Skeletal muscle satellite cell (primary cell): ENCODE measurements around the gene C15orf39.

ENCODE experiments used
- H3K27me3 ChIP-seq: 2 replicates; pipeline ENCODE4 v1.7.0; 2013; ENCODE audit warnings: low read length; ENCODE audit not compliant: control insufficient read depth, insufficient read depth
- H3K36me3 ChIP-seq: 2 replicates; pipeline ENCODE4 v1.7.0; 2013; ENCODE audit warnings: mild to moderate bottlenecking, control low read depth, low read length; ENCODE audit not compliant: insufficient read depth
- H3K4me1 ChIP-seq: 2 replicates; pipeline ENCODE4 v1.7.0; 2013; ENCODE audit warnings: low read length; ENCODE audit not compliant: control insufficient read depth, insufficient read depth
- H3K4me2 ChIP-seq: 2 replicates; pipeline ENCODE4 v1.7.0; 2013; ENCODE audit warnings: mild to moderate bottlenecking, low read length
- H3K4me3 ChIP-seq: 2 replicates; pipeline ENCODE4 v1.7.0; 2013; ENCODE audit warnings: low read length
- H3K9ac ChIP-seq: 2 replicates; pipeline ENCODE4 v1.7.0; 2013; ENCODE audit warnings: mild to moderate bottlenecking, low read depth, low read length, moderate library complexity
- H3K9me3 ChIP-seq: replicated peaks from 2 replicates; pipeline ENCODE4 v1.7.0; 2013; ENCODE audit warnings: mild to moderate bottlenecking, control low read depth, low read length

C15orf39 gene

DNA sequence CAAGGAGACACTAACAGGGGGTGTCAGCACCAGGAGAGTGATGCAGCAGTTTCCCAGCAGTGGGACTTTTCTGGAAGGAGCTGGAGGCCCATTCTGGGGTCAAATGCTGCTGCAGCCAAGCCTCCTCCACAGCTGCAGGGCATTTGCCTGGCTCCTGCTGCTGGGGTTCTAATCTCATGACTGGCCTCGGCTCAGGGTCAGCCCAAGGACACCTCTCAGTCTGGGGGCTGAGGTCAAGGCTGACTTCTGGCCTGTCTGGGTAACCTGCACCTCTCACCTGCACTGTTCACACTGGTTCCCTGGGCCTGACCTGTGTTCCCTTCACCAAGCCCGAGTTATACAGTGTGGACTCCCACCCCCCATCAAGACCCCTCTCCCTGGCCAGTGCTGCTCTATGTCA, 10.4 kb upstream of the C15orf39 start:
- H3K9ac ChIP-seq = no peak overlapping the region
- H3K4me1 ChIP-seq = peaks cover 4% of the 10 kb centered on the region
- H3K9me3 ChIP-seq = no peaks in the 10 kb centered on the region
- H3K4me3 ChIP-seq = no peak overlapping the region
- H3K4me2 ChIP-seq = no peak overlapping the region
- H3K27me3 ChIP-seq = peaks cover 22% of the 10 kb centered on the region
- no peaks in the 10 kb centered on the region for H3K36me3 ChIP-seq

GRCh38 chr15:75192307-75192706, 9.4 kb upstream of the C15orf39 start:
- Histone ChIP-seq H3K9me3 (no peaks in the 10 kb centered on the region), H3K4me1 (peaks cover 4% of the 10 kb centered on the region), H3K4me2 (no peak overlapping the region), H3K9ac (no peak overlapping the region), H3K4me3 (no peak overlapping the region), H3K27me3 (peaks cover 22% of the 10 kb centered on the region), H3K36me3 (no peaks in the 10 kb centered on the region)

DNA sequence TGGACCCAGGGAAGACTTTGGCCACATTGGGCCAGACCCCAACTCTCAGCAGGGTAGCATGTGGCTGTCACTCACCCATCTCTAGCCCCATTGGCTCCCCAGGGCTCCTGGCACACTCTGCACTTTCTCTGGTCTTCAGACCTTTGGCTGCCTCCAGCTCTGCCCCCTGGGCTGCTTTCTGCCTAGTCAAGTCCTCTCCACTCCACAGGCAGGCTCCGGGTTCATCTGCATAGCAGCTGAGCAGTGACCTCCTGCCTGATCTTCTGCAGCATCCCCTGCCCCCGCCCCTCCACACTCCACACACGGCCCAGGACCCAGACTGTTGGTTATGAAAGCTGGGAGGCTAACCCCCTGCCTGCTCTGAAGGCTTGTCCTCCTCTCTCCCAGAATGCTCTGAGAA, 8.4 kb upstream of the C15orf39 start:
- Histone ChIP-seq H3K36me3 (no peaks in the 10 kb centered on the region), H3K27me3 (peaks cover 22% of the 10 kb centered on the region), H3K4me1 (peaks cover 4% of the 10 kb centered on the region)

DNA sequence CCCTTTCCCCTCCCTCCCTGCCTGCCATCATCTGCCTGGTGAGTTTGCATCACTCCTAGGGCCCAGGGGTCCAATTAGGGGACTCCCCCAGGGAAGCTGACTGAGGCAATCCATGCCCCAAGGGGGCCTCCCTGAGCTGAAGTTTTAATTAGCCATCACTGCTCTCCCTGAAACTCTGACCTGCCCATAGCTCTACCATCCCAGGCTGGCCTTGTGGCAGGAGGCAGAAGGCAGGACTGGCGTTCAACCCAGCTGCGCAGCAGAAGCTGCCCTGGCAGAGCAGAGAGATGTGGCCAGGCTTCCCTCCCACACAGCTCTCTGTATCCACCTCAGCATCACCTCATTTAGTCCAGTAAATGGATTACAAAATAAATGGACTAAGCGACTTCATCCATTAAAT, 7.7 kb upstream of the C15orf39 start:
- Histone ChIP-seq H3K4me2 (no peak overlapping the region), H3K36me3 (no peaks in the 10 kb centered on the region), H3K4me3 (no peak overlapping the region), H3K27me3 (peaks cover 22% of the 10 kb centered on the region), H3K9me3 (no peaks in the 10 kb centered on the region), H3K9ac (no peak overlapping the region), H3K4me1 (peaks cover 4% of the 10 kb centered on the region)

More for the DNA sequence above, 8.4 kb upstream of the C15orf39 start:
- no peak overlapping the region for H3K4me3 ChIP-seq
- no peak overlapping the region for H3K4me2 ChIP-seq
- H3K9me3 ChIP-seq = no peaks in the 10 kb centered on the region
- H3K9ac ChIP-seq = no peak overlapping the region

DNA sequence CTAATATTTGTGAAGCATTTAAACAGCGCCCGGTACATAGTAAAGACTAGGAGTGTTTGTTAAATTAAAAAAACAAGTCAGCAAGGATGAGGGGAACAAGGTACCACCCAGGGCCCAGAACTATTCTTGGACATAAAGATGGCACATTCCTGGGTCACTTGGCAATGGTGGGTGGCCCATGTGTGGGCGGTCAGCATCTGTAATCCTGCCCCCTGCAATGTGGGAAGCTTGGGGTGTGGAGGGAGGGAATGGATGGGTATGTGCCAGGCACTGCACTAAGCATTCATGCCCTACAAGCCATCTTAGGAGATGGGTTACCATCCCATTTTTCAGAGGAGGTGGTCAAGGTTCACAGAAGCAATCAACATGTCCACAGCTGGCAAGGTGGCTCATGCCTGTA, 7.3 kb upstream of the C15orf39 start:
- Histone ChIP-seq H3K36me3 (no peaks in the 10 kb centered on the region), H3K27me3 (peaks cover 26% of the 10 kb centered on the region), H3K4me1 (peaks cover 4% of the 10 kb centered on the region), H3K4me2 (no peak overlapping the region), H3K9ac (no peak overlapping the region), H3K9me3 (no peaks in the 10 kb centered on the region), H3K4me3 (no peak overlapping the region)

- H3K9ac ChIP-seq = no peak overlapping the region
- no peaks in the 10 kb centered on the region for H3K9me3 ChIP-seq
- no peak overlapping the region for H3K4me3 ChIP-seq
- H3K27me3 ChIP-seq = peaks cover 32% of the 10 kb centered on the region
- no peak overlapping the region for H3K4me2 ChIP-seq
- peaks cover 4% of the 10 kb centered on the region for H3K4me1 ChIP-seq
- H3K36me3 ChIP-seq = no peaks in the 10 kb centered on the region
These were observed 6.4 kb upstream of the C15orf39 start for GRCh38 chr15:75195122-75195765.

DNA sequence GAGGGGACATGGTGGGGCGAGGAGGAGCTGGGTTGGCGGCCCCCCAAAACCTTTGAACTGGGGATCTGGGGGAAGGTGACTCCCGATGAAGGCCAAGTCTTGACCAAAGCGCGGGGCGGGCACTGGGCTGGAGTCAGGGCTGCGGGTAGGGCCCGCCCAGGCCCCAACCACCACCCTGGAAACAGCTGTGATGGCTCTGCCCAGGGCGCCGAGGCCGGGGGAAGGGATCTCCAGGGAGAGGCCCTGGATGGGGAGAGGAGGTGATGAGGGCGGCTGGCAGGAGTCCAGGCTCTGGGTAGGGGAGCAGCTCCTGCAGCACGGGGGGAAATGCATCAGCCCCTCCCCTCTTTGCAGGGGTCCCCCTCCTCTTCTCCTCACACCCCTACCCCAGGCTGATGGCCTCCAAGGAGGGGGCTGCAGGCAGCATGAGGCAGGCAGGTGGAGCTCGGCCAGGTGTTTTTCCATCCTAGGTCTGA, 5.9 kb upstream of the C15orf39 start:
- Histone ChIP-seq H3K9me3 (no peaks in the 10 kb centered on the region), H3K36me3 (no peaks in the 10 kb centered on the region), H3K4me1 (peaks cover 5% of the 10 kb centered on the region), H3K9ac (no peak overlapping the region), H3K4me2 (no peak overlapping the region), H3K27me3 (peaks cover 35% of the 10 kb centered on the region), H3K4me3 (no peak overlapping the region)

DNA sequence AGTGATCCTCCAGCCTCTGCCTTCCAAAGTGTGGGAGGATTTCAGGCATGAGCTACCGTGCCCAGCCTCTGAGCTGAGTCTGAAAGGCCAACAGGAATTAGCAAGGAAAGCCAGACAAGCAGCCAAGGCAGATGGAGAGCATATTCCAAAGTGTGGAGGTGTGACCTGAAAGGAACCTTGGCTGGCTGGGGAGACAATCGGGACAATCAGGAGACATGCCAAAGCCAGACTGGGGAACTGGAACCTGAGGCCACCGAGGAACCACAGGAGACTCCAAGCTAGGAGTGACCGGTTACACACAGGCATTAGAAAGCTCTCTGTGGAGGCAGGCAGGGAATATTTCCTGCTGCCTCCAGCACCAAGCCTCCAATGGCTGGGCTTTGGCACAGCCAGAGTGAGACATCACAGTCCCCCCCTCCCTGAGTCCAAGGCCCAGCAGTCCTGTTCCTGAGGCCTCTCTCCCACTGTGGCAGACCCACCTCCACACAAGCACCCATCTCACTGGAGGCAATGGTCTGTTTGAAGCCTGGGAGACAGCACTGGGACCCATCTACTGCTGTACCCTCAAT, 4.5 kb upstream of the C15orf39 start:
- Histone ChIP-seq H3K27me3 (peaks cover 35% of the 10 kb centered on the region), H3K4me2 (no peak overlapping the region), H3K9ac (no peak overlapping the region), H3K36me3 (no peaks in the 10 kb centered on the region), H3K4me3 (no peak overlapping the region), H3K4me1 (peaks cover 13% of the 10 kb centered on the region), H3K9me3 (no peaks in the 10 kb centered on the region)

- Histone ChIP-seq H3K27me3 (peaks cover 26% of the 10 kb centered on the region), H3K4me1 (peaks cover 21% of the 10 kb centered on the region), H3K4me3 (no peak overlapping the region), H3K36me3 (no peaks in the 10 kb centered on the region), H3K9ac (no peak overlapping the region), H3K9me3 (no peaks in the 10 kb centered on the region), H3K4me2 (no peak overlapping the region)
These were observed 2.9 kb upstream of the C15orf39 start for GRCh38 chr15:75198560-75199356.

DNA sequence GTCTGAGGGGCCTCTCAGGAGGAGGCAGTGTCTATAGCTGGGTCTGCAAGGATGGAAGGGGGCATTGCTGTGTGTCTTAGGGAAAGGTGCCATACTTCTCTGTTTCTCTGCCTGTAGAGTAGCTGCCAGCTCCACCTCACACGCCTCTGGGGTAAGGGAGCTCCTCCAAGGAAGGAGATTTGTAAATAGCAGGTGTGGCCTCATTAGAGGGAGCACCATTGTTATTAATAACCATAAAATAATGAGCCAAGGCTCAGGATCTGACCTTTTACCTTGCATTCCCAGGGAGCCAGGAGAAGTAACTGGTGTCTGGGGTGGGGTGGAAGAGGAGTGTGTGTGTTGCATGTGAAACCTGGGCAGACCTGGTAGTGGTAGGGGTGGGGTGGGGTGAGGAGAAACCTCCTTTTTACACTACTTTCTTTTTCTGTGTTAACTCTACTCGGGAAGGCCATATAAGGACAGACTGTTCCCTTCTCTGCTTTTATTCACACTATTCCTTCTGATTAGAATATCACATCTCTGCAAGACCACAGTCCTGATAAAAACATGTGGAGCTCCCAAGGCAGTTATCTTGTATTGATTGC, 2.2 kb upstream of the C15orf39 start:
- H3K4me2 ChIP-seq = no peak overlapping the region
- H3K27me3 ChIP-seq = peaks cover 24% of the 10 kb centered on the region
- no peaks in the 10 kb centered on the region for H3K9me3 ChIP-seq
- H3K9ac ChIP-seq = no peak overlapping the region
- peaks cover 28% of the 10 kb centered on the region for H3K4me1 ChIP-seq
- no peaks in the 10 kb centered on the region for H3K36me3 ChIP-seq
- H3K4me3 ChIP-seq = no peak overlapping the region

DNA sequence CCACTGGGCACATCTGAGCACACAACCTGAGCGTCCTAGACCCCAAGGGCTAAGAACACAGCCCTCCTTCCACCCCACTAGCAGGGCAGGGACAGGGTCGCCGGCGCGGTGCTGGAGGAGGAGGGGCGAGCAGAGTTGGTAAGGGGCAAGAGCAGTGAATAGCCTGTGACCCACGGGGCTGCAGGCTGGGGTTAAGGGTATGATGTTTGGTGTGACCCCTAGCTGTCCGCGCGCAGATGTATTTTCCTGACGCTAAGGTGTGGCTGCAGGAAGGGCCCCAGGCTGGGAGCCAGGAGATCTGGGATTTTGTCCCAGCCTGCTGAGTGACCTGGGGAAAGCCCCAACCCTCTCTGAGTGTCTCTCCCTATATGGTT, 1.3 kb upstream of the C15orf39 start:
- no peaks in the 10 kb centered on the region for H3K9me3 ChIP-seq
- H3K36me3 ChIP-seq = no peaks in the 10 kb centered on the region
- H3K4me3 ChIP-seq = no peak overlapping the region
- H3K4me1 ChIP-seq = peaks cover 28% of the 10 kb centered on the region
- H3K27me3 ChIP-seq = peaks cover 18% of the 10 kb centered on the region
- H3K9ac ChIP-seq = no peak overlapping the region
- no peak overlapping the region for H3K4me2 ChIP-seq
